PC-9 (cell line): ENCODE measurements around the gene ALKBH8. TPM values are rescaled to one million over a fixed set of nuclear protein-coding genes. Genes with fewer than 3 reads are reported as not detected.

ENCODE experiments used
- BruUV-seq: library from RNA; stranded (reverse); fragments of 400-500 nt; replicated peaks from 2 replicates; lab custom pipeline; 2021; lab: Mats Ljungman, UMichigan
- CTCF ChIA-PET: fragments of 300-600 bp; sonication (Branson Sonifier 250); formaldehyde crosslinking; loops from one replicate; lab custom pipeline; 2022; ENCODE audit warnings: antibody characterized with exemption; lab: Charles Lee
- POLR2A ChIA-PET: fragments of 300-600 bp; sonication (Branson Sonifier 250); formaldehyde crosslinking; loops from one replicate; lab custom pipeline; 2022; ENCODE audit warnings: antibody characterized with exemption; ENCODE audit not compliant: unreplicated experiment; lab: Charles Lee
- DNase-seq, 2 experiments: peaks; one replicate each; pipeline versions ENCODE4 v3.0.0 to v3.0.0-alpha.2; 2015 to 2022; ENCODE audit warnings: mixed read lengths in 1 of 2
- H2AFZ ChIP-seq: fragments of 200-600 bp; sonication (generic); 2 replicates; pipeline ENCODE4 v1.8.1; 2017; ENCODE audit warnings: antibody characterized with exemption
- H3F3A ChIP-seq: fragments of 200-600 bp; sonication (generic); 2 replicates; pipeline ENCODE4 v1.8.1; 2017; ENCODE audit warnings: antibody characterized with exemption, mild to moderate bottlenecking, low read depth; ENCODE audit not compliant: insufficient read depth
- H3K27ac ChIP-seq: fragments of 200-600 bp; sonication (generic); 2 replicates; pipeline ENCODE4 v1.6.1; 2016; ENCODE audit warnings: mixed run types
- H3K27me3 ChIP-seq: fragments of 200-600 bp; sonication (generic); 2 replicates; pipeline ENCODE4 v1.6.1; 2016; ENCODE audit warnings: low read depth, mixed run types; ENCODE audit not compliant: insufficient read depth
- H3K36me3 ChIP-seq: fragments of 200-600 bp; sonication (generic); 2 replicates; pipeline ENCODE4 v1.6.1; 2016; ENCODE audit warnings: low read depth, mixed run types
- H3K4me1 ChIP-seq: fragments of 200-600 bp; sonication (generic); replicated peaks from 2 replicates; pipeline ENCODE4 v1.6.1; 2016; ENCODE audit warnings: mixed run types; ENCODE audit not compliant: insufficient read depth
- H3K4me2 ChIP-seq: fragments of 200-600 bp; sonication (generic); 2 replicates; pipeline ENCODE4 v1.6.1; 2017; ENCODE audit warnings: mixed run types
- H3K4me3 ChIP-seq: fragments of 200-600 bp; sonication (generic); 2 replicates; pipeline ENCODE4 v1.6.1; 2016; ENCODE audit warnings: mixed run types
- H3K79me2 ChIP-seq: fragments of 200-600 bp; sonication (generic); 2 replicates; pipeline ENCODE4 v1.6.1; 2017; ENCODE audit warnings: low read depth, mixed run types
- H3K9me2 ChIP-seq: fragments of 200-600 bp; sonication (generic); 2 replicates; pipeline ENCODE4 v1.8.1; 2017; ENCODE audit warnings: mild to moderate bottlenecking; ENCODE audit not compliant: insufficient read depth
- H3K9me3 ChIP-seq: fragments of 200-600 bp; sonication (generic); 2 replicates; pipeline ENCODE4 v1.8.1; 2016; ENCODE audit warnings: low read depth; ENCODE audit not compliant: insufficient read depth
- H4K20me1 ChIP-seq: fragments of 200-600 bp; sonication (generic); 2 replicates; pipeline ENCODE4 v1.8.1; 2017; ENCODE audit not compliant: insufficient read depth
- EZH2 ChIP-seq: fragments of 200-600 bp; sonication (generic); IDR thresholded peaks from 2 replicates; pipeline ENCODE4 v1.8.0; 2017; ENCODE audit warnings: antibody characterized with exemption, low read depth
- intact Hi-C: fragments of 100-400 bp; cut with micrococcal nuclease; formaldehyde crosslinking; loops from one replicate; pipeline ENCODE4 v1.10.0; 2022; ENCODE audit not compliant: unreplicated experiment
- total RNA-seq: library from RNA; stranded (reverse); gene quantifications from 2 replicates; pipeline ENCODE4 v1.2.3, GENCODE V29; 2021
- TF ChIP-seq, protein P1 (sequence below): fragments of 200-600 bp; sonication (generic); conservative IDR thresholded peaks from 2 replicates; pipeline ENCODE4 v1.6.1; 2017; ENCODE audit warnings: mixed run types, antibody characterized with exemption, mild to moderate bottlenecking, moderate library complexity

ALKBH8 gene
- total RNA-seq, 1 experiment from 2014 or later, result 4.4 TPM

DNA sequence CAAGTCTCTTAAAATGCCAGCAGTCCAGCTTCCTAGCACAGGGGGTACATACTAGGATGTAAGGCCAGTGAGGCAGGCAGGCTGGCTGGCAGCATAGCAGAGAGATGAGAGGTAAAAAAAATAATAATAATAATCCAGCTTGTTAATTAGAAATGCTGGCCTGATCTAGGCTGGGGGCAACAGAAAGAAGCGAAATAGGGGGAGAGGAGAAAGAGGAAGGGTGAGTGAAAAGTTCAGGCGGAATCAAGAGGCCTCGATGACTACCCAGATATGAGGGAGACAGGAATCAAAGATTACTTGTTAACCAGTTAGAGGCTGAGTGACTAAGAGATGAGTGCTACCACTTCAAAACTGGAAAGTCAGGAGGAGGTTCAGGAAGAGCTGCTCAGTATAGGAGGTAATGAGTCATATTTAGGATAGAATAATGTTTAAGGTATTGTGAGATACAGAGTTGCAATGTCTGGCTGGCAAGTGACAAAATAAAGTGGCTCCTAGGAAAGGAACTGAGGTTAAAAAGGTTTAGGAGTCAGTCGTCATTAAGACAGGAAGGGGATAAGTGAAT is 2.8 kb downstream of the ALKBH8 start:
- H3K36me3 ChIP-seq, result 0 out of 2 replicates have a peak, but pooled peaks cover 5% of the 10 kb centered on the region
- H3K4me2 ChIP-seq, result peak overlapping the region; percentile 93
- intact Hi-C loops, result loop anchor here (1.0 to 5.0 kb wide), 5 partner anchors 127 to 1095 kb away; no protein-coding TSS in a partner anchor
- H4K20me1 ChIP-seq, result no peaks in the 10 kb centered on the region
- no peaks in the 10 kb centered on the region for H3K27me3 ChIP-seq
- peaks cover 36% of the 10 kb centered on the region for H3F3A ChIP-seq
- CTCF ChIA-PET, result interaction anchor here (0.5 to 1.6 kb wide), 5 partner anchors 126 to 322 kb away, joined by 4 to 8 read pairs (median 4); no protein-coding TSS in a partner anchor
- BruUV-seq, result no TSS peak
- POLR2A ChIA-PET, result interaction anchor here (0.6 kb wide), 3 partner anchors 148 to 1334 kb away, joined by 3 to 4 read pairs (median 3); no protein-coding TSS in a partner anchor
- peak overlapping the region; percentile 21; the same call in 1 of the 2 replicates for H3K4me3 ChIP-seq
- peaks cover 47% of the 10 kb centered on the region for H3K4me1 ChIP-seq
- no peaks in the 10 kb centered on the region for H3K9me2 ChIP-seq
- peak in 1 of 2 experiments; percentile 98 for DNase-seq
- no peak overlapping the region for H2AFZ ChIP-seq
- TF ChIP-seq, protein P1, sequence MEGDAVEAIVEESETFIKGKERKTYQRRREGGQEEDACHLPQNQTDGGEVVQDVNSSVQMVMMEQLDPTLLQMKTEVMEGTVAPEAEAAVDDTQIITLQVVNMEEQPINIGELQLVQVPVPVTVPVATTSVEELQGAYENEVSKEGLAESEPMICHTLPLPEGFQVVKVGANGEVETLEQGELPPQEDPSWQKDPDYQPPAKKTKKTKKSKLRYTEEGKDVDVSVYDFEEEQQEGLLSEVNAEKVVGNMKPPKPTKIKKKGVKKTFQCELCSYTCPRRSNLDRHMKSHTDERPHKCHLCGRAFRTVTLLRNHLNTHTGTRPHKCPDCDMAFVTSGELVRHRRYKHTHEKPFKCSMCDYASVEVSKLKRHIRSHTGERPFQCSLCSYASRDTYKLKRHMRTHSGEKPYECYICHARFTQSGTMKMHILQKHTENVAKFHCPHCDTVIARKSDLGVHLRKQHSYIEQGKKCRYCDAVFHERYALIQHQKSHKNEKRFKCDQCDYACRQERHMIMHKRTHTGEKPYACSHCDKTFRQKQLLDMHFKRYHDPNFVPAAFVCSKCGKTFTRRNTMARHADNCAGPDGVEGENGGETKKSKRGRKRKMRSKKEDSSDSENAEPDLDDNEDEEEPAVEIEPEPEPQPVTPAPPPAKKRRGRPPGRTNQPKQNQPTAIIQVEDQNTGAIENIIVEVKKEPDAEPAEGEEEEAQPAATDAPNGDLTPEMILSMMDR, result no peak
- TF ChIP-seq EZH2, result no peak
- no peaks in the 10 kb centered on the region for H3K9me3 ChIP-seq
- H3K27ac ChIP-seq, result peak overlapping the region; percentile 87
- peaks cover 35% of the 10 kb centered on the region for H3K79me2 ChIP-seq

DNA sequence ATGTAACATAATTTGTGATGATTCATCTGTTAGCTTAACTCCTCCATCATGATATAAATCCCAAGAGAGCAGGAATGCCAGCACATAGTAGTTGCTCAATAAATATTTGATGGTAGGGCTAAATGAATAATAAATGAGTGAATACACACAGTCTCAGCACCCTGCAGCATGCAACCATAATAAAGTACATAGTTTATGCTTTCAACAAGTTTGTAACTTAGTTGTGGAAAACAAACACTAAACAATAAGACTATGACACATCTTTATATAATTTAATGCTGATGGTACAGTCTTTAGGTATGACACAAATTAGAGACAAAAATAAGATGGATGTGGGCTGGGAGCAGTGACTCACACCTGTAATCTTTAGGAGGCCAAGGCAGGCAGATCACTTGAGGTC is 3.8 kb downstream of the ALKBH8 start:
- Histone ChIP-seq H3K79me2 (peaks cover 35% of the 10 kb centered on the region), H3K9me2 (no peaks in the 10 kb centered on the region), H3K36me3 (0 out of 2 replicates have a peak, but pooled peaks cover 5% of the 10 kb centered on the region), H3F3A (peaks cover 36% of the 10 kb centered on the region), H3K27me3 (no peaks in the 10 kb centered on the region), H4K20me1 (no peaks in the 10 kb centered on the region), H2AFZ (no peak overlapping the region), H3K4me1 (peaks cover 47% of the 10 kb centered on the region), H3K4me2 (peak overlapping the region; percentile 93; the same call in 1 of the 2 replicates), H3K9me3 (no peaks in the 10 kb centered on the region), H3K27ac (peak overlapping the region; percentile 87), H3K4me3 (no peak overlapping the region)
- intact Hi-C loops, result loop anchor here (5.0 kb wide), 3 partner anchors 336 to 1096 kb away; no protein-coding TSS in a partner anchor
- TF ChIP-seq EZH2, result no peak
- TF ChIP-seq, protein P1, result no peak
- BruUV-seq, result no TSS peak
- DNase-seq, result peak in 1 of 2 experiments; percentile 92
- ChIA-PET POLR2A (no interaction called here), CTCF (no interaction called here)

DNA sequence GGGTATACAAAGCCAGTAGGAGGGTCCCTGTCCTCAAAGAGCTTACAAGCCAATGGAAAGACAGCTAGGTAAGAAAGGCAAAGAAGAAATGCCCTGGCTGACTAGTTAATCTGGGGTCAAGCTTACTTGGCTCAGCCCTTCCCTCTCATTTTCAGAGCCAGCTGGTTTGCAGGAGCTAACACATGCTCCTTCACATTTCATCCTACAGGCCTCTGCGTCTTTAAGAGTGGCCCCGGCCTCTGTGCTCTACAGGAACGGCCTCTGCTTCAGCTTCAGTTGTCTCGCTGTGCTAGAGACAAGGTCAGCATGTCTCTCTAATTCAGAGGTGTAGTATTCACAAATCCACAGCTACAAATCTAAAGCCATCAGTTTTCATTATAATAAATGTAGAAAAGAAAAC is 15.2 kb downstream of the ALKBH8 start:
- intact Hi-C loops, result no loop called here
- no peak for TF ChIP-seq EZH2
- TF ChIP-seq, protein P1, result no peak
- H3K4me2 ChIP-seq, result no peak overlapping the region
- H3K9me3 ChIP-seq, result no peaks in the 10 kb centered on the region
- no peak for DNase-seq
- H3K9me2 ChIP-seq, result no peaks in the 10 kb centered on the region
- H3K4me3 ChIP-seq, result no peak overlapping the region
- H2AFZ ChIP-seq, result no peak overlapping the region
- BruUV-seq, result no TSS peak
- POLR2A ChIA-PET, result no interaction called here
- H3K27ac ChIP-seq, result no peak overlapping the region
- 0 out of 2 replicates have a peak, but pooled peaks cover 3% of the 10 kb centered on the region for H3F3A ChIP-seq
- CTCF ChIA-PET, result interaction anchor here (0.6 kb wide), 1 partner anchor 36 kb away, joined by 3 read pairs; no protein-coding TSS in a partner anchor
- no peaks in the 10 kb centered on the region for H4K20me1 ChIP-seq
- H3K79me2 ChIP-seq, result no peaks in the 10 kb centered on the region
- peaks cover 13% of the 10 kb centered on the region for H3K36me3 ChIP-seq
- peaks cover 4% of the 10 kb centered on the region for H3K4me1 ChIP-seq
- H3K27me3 ChIP-seq, result no peaks in the 10 kb centered on the region
